Activated CD4-positive, alpha-beta T cell treated with anti-CD3 and anti-CD28 coated beads, Interleukin-2, amount 10 ng/mL, durations not matched to agents 24 days and 14 days (primary cell): ENCODE measurements around the gene JPH2. TPM values are rescaled to one million over a fixed set of nuclear protein-coding genes. Genes with fewer than 3 reads are reported as not detected.

Experiments
- DNase-seq: peaks from one replicate; pipeline ENCODE4 v3.0.0; 2022
- H3K27ac Mint-ChIP-seq: one replicate; pipeline ENCODE4 v1.8.0; 2022; ENCODE audit warnings: mild to moderate bottlenecking, mixed read lengths
- H3K27me3 Mint-ChIP-seq: one replicate; pipeline ENCODE4 v1.8.0; 2022; ENCODE audit warnings: mixed read lengths
- H3K36me3 Mint-ChIP-seq: one replicate; pipeline ENCODE4 v1.8.0; 2022; ENCODE audit warnings: low read depth, mild to moderate bottlenecking, mixed read lengths
- H3K4me1 Mint-ChIP-seq: one replicate; pipeline ENCODE4 v1.8.0; 2021; ENCODE audit warnings: mixed read lengths
- H3K4me3 Mint-ChIP-seq: one replicate; pipeline ENCODE4 v1.8.0; 2022; ENCODE audit warnings: mild to moderate bottlenecking, moderate library complexity, mixed read lengths
- H3K9me3 Mint-ChIP-seq: one replicate; pipeline ENCODE4 v1.8.0; 2021; ENCODE audit warnings: mixed read lengths
- intact Hi-C: fragments of 100-400 bp; cut with micrococcal nuclease; formaldehyde crosslinking; loops from one replicate; pipeline ENCODE4 v1.15.1; 2023
- total RNA-seq: library from RNA; stranded (reverse); gene quantifications from 2 replicates; pipeline ENCODE4 v1.2.3, GENCODE V29; 2022

The JPH2 gene
- total RNA-seq, 1 donor from 2014 or later = 0.05 TPM

- Mint-ChIP-seq H3K4me3 (no peak overlapping the region), H3K9me3 (no peaks in the 10 kb centered on the region), H3K36me3 (no peaks in the 10 kb centered on the region), H3K27ac (no peak overlapping the region), H3K4me1 (peaks cover 5% of the 10 kb centered on the region), H3K27me3 (peaks cover 6% of the 10 kb centered on the region)
- intact Hi-C loops = loop anchor here (1.0 kb wide), 1 partner anchor 644 kb away; no protein-coding TSS in a partner anchor
- no peak for DNase-seq
Observed at GRCh38 chr20:44093249-44093582, 93.8 kb downstream of the JPH2 start.

DNA sequence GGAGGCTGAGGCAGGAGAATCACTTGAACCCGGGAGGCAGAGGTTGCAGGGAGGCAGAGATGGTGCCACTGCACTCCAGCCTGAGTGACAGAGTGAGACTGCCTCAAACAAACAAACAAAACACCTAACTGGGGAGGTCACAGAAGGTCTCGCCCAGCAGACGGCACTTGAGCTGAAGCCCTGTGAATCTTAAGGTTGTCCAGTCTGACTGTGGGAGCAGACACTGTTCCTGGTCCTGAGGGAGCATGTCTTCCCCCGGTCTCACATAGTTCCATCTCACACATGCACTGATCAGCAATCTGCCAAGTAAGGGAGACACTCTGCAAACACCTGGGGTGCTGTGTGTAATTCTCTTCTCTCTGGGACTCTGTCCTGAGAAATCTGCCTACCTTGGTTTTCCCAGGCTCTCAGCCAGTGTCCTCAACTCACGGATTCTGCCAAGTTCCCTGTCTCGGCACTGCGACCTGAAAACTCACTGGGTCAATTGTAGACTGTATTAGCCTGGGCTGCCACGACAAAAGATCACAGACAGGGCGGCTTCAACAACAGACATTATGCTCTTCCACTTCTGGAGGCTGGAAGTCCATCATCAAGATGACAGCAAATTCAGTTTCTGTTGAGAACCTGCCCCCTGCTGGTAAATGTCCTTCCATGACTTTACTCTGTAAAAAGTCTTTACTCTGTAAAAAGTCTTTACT, 94.3 kb downstream of the JPH2 start:
- Mint-ChIP-seq H3K9me3 (no peaks in the 10 kb centered on the region), H3K27me3 (peaks cover 6% of the 10 kb centered on the region), H3K36me3 (no peaks in the 10 kb centered on the region), H3K27ac (no peak overlapping the region), H3K4me1 (peaks cover 5% of the 10 kb centered on the region), H3K4me3 (no peak overlapping the region)
- peak; percentile 80 for DNase-seq
- intact Hi-C loops = loop anchor here (1.0 kb wide), 1 partner anchor 643 kb away; no protein-coding TSS in a partner anchor

DNA sequence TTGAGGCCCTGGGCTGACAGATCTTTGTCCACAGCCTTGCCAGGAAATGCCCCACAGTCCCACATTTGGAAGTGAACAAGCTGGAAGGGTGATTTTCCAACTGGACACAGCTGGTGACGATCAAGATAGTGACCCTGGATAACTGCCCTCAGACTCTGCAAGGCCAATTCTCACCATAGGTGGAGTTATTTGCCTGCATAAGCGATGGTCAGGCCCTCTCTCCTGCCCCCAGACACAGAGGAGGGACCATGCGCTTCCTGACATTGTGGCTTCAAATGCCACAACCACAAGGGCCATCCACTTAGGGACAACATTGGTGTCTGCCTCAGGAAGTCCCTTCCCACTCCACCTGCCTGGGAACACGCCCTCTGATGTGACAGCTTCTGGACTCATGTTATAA, 96.0 kb downstream of the JPH2 start:
- H3K4me1 Mint-ChIP-seq = peaks cover 5% of the 10 kb centered on the region
- DNase-seq = no peak
- no peaks in the 10 kb centered on the region for H3K9me3 Mint-ChIP-seq
- H3K27ac Mint-ChIP-seq = no peak overlapping the region
- intact Hi-C loops = no loop called here
- no peak overlapping the region for H3K4me3 Mint-ChIP-seq
- H3K27me3 Mint-ChIP-seq = peaks cover 8% of the 10 kb centered on the region
- H3K36me3 Mint-ChIP-seq = no peaks in the 10 kb centered on the region

DNA sequence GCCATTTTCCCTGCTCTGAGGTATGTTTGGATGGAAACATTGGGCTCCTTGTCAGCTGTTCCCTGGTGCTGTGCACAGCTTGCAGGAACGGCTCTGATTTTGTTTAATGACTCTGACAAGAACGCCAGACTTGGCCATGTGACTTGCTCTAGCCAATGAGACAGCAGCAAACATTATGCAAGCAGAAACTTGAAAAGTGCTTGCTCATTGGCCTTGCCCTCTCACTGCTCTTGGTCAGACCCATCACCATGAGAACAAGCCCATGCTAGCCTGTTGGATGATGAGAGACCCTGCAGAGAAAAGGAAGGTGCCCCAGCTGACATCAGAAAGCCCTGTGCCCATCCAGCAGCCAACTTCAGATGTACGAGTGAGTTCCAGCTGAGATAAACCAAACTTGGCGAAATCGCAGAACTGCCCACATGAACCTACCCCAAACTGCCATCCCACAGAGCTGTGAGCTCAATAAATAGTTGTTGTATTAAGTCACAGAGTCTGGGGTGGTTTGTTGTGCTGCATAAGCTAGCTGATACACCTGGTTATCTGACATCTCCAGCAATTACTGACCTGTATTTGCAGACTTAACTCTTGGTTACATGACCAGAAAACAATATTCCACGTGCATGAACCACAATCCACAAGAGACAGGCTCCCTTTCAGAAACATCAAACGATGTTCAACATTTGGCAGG, 96.9 kb downstream of the JPH2 start:
- DNase-seq = peak; percentile 64
- no peaks in the 10 kb centered on the region for H3K36me3 Mint-ChIP-seq
- peaks cover 5% of the 10 kb centered on the region for H3K4me1 Mint-ChIP-seq
- intact Hi-C loops = no loop called here
- peaks cover 8% of the 10 kb centered on the region for H3K27me3 Mint-ChIP-seq
- H3K4me3 Mint-ChIP-seq = no peak overlapping the region
- H3K27ac Mint-ChIP-seq = no peak overlapping the region
- H3K9me3 Mint-ChIP-seq = no peaks in the 10 kb centered on the region

DNA sequence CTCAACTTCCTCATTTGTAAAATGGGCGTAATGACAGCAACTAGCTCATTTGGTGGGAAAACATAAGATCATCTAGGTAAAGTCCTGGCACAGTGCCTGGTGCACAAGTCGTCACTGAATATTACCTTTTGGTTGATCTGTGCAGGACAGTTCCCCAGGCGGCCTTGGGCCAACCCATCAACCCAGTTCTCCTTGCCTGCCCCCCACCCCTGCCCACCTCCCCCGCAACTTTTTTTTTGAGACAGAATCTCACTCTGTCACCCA, 99.2 kb downstream of the JPH2 start:
- Mint-ChIP-seq H3K9me3 (no peaks in the 10 kb centered on the region), H3K4me3 (no peak overlapping the region), H3K36me3 (no peaks in the 10 kb centered on the region), H3K27me3 (peaks cover 5% of the 10 kb centered on the region), H3K4me1 (peaks cover 3% of the 10 kb centered on the region), H3K27ac (no peak overlapping the region)
- intact Hi-C loops = no loop called here
- DNase-seq = no peak

- intact Hi-C loops = no loop called here
Observed at GRCh38 chr20:44087051-44087856, 99.7 kb downstream of the JPH2 start.

DNA sequence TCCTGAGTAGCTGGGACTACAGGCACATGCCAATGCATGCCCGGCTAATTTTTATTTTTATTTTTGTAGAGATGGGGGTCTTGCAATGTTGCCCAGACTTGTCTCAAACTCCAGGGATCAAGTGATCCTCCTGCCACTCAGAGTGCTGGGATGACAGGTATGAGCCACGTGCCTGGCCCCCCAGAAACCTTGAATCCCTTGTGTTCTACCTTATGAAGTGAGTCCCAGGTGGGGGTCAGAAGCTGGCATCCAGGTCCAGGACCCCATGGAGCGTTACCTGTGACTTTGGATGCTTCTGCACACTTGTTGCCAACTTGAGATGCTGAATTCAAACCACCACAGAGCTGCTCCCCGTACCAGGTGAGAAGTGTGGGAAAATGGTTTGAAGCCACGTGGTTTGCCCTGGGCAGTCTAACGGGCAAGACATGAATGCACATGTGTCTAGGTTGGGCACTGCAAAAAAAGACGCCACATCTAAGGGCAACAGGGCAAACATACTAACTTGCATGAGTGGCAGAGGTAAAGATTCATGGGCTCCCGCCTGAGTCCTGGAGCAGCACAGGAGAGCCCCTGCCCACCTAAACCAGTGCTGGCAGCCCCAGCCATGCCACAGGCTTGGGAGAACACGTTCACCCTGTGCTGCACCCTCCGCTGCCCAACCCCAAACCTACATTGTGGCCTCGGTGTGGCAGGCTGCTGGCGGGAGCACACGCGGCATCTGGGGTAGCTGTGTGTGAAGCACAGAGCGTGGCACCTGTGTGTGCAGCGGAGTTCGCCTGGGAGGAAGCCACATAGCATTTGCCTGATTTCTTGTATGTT, 101.2 kb downstream of the JPH2 start:
- Mint-ChIP-seq H3K4me1 (peaks cover under 1% of the 10 kb centered on the region), H3K36me3 (no peaks in the 10 kb centered on the region), H3K27me3 (peaks cover 4% of the 10 kb centered on the region), H3K4me3 (no peak overlapping the region), H3K27ac (no peak overlapping the region), H3K9me3 (no peaks in the 10 kb centered on the region)
- intact Hi-C loops = no loop called here
- DNase-seq = no peak

More at GRCh38 chr20:44087051-44087856, 99.7 kb downstream of the JPH2 start:
- Mint-ChIP-seq H3K9me3 (no peaks in the 10 kb centered on the region), H3K4me3 (no peak overlapping the region), H3K36me3 (no peaks in the 10 kb centered on the region), H3K4me1 (peaks cover 3% of the 10 kb centered on the region), H3K27me3 (peaks cover 4% of the 10 kb centered on the region), H3K27ac (no peak overlapping the region)
- no peak for DNase-seq

DNA sequence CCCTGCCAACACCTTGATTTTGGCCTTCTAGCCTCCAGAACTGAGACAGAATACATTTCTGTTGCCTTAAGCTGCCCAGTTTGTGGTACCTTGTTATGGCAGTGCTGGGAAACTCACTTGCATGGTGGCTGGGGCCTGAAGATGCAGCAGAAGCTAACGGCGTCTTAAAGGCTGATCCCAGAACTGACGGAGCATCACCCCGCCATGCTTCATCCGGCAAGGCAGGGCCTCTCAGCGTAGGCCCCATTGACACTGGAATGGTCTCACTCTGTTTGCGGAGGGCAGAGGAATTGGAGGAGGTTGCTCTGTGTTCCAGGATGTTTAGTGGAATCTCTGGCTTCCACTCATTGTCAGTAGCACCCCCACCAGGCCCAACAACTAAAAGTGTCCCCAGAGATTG, 102.1 kb downstream of the JPH2 start:
- intact Hi-C loops = loop anchor here (5.0 kb wide), 1 partner anchor 158 kb away; no protein-coding TSS in a partner anchor
- H3K9me3 Mint-ChIP-seq = no peaks in the 10 kb centered on the region

GRCh38 chr20:44084439-44084838, 102.5 kb downstream of the JPH2 start:
- H3K27ac Mint-ChIP-seq = no peak overlapping the region
- intact Hi-C loops = loop anchor here (5.0 kb wide), 1 partner anchor 157 kb away; no protein-coding TSS in a partner anchor
- no peak for DNase-seq

More for the DNA sequence above, 102.1 kb downstream of the JPH2 start:
- no peak for DNase-seq
- no peaks in the 10 kb centered on the region for H3K36me3 Mint-ChIP-seq
- H3K4me1 Mint-ChIP-seq = peaks cover 8% of the 10 kb centered on the region
- H3K27ac Mint-ChIP-seq = no peak overlapping the region
- no peak overlapping the region for H3K4me3 Mint-ChIP-seq
- peaks cover 4% of the 10 kb centered on the region for H3K27me3 Mint-ChIP-seq

GRCh38 chr20:44083220-44083933, 103.6 kb downstream of the JPH2 start:
- intact Hi-C loops = loop anchor here (5.0 kb wide), 1 partner anchor 156 kb away; no protein-coding TSS in a partner anchor
- DNase-seq = no peak
- Mint-ChIP-seq H3K9me3 (no peaks in the 10 kb centered on the region), H3K27ac (no peak overlapping the region), H3K4me3 (no peak overlapping the region), H3K27me3 (peaks cover 4% of the 10 kb centered on the region), H3K36me3 (no peaks in the 10 kb centered on the region), H3K4me1 (peaks cover 19% of the 10 kb centered on the region)

More at GRCh38 chr20:44084439-44084838, 102.5 kb downstream of the JPH2 start:
- Mint-ChIP-seq H3K9me3 (no peaks in the 10 kb centered on the region), H3K27me3 (peaks cover 4% of the 10 kb centered on the region), H3K4me3 (no peak overlapping the region), H3K4me1 (peaks cover 12% of the 10 kb centered on the region), H3K36me3 (no peaks in the 10 kb centered on the region)

DNA sequence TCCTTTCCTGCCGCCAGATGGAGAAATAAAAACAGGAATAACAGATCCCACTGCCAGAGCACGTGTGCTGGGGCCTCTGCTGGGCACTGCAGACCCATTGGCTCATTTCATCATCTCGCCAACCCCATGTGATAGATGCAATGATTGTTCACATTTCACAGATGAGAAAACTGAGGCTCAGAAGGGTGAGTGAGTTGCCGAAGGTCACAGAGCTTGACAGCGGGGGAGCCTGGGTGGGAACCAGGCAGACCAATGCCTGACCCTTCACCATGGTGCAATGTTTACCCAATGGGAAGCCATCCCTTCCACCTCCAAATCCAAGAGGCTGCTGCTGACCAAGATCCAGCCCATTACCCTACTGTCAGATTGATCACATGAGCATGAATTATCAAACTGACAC, 105.1 kb downstream of the JPH2 start:
- H3K9me3 Mint-ChIP-seq = no peaks in the 10 kb centered on the region
- peaks cover 21% of the 10 kb centered on the region for H3K4me1 Mint-ChIP-seq
- no peak overlapping the region for H3K4me3 Mint-ChIP-seq
- H3K27me3 Mint-ChIP-seq = peaks cover 2% of the 10 kb centered on the region
- no peaks in the 10 kb centered on the region for H3K36me3 Mint-ChIP-seq
- no peak for DNase-seq
- H3K27ac Mint-ChIP-seq = no peak overlapping the region
- intact Hi-C loops = loop anchor here (5.0 kb wide), 1 partner anchor 155 kb away; no protein-coding TSS in a partner anchor

DNA sequence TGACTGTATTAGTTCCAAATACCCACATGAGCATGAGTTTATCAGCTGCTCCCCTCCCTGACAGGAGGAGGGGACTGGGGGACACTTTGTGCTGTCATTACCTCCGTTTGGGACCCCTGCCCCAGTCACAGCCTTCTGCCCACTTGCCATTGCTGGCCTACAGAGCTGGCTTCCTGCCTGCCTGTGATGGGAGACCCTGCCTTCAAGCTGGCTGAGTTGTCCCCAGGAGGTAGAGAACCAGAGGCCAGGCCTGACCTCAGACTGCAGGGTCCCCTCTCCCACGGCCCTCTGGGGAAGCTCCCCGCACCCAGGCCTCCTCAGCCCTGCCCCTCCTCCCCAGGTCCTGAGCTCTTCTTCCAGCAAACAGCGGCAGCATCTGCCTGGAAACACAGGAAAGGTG, 105.5 kb downstream of the JPH2 start:
- Mint-ChIP-seq H3K4me1 (peaks cover 21% of the 10 kb centered on the region), H3K36me3 (no peaks in the 10 kb centered on the region), H3K4me3 (no peak overlapping the region), H3K9me3 (no peaks in the 10 kb centered on the region), H3K27ac (no peak overlapping the region), H3K27me3 (peaks cover 2% of the 10 kb centered on the region)
- intact Hi-C loops = loop anchor here (5.0 kb wide), 1 partner anchor 154 kb away; no protein-coding TSS in a partner anchor
- DNase-seq = no peak
